ENCODE data around the gene AP3S2. TPM values are rescaled to one million over a fixed set of nuclear protein-coding genes. Genes with fewer than 3 reads are reported as not detected.
A peak's percentile ranks its signal among the peaks of the same experiment; 100 is the strongest.
"Not testable (repeated sequence)": the region's sequence is repeated elsewhere in the genome, so short reads cannot be mapped to it uniquely, and the experiment has no call there.

AP3S2 gene
- total and polyA plus RNA-seq, 2 donors = 22.5 to 60.9 TPM

- Histone ChIP-seq H3K36me3 (ENCODE audit: insufficient read depth) (no peaks in the 10 kb centered on the region), H3K4me3 (ENCODE audit: low read depth, low read length) (no peak overlapping the region), H3K4me1 (ENCODE audit: insufficient read depth) (no peaks in the 10 kb centered on the region), H3K27ac (ENCODE audit: low read depth) (no peak overlapping the region)
- WGBS = 66% methylated on average over 2 of the region's 2 CpGs
- DNase-seq (ENCODE audit: extremely low spot score) = no peak
These were observed 4.4 kb upstream of the AP3S2 start for GRCh38 chr15:89898146-89898545.

GRCh38 chr15:89893027-89893426 is 767 bp downstream of the AP3S2 start:
- DNase-seq (ENCODE audit: extremely low spot score) = no peak
- 20% methylated on average over 6 of the region's 6 CpGs for WGBS
- Histone ChIP-seq H3K4me3 (ENCODE audit: low read depth, low read length) (peak overlapping the region; percentile 82), H3K36me3 (ENCODE audit: insufficient read depth) (peaks cover 3% of the 10 kb centered on the region), H3K4me1 (ENCODE audit: insufficient read depth) (no peaks in the 10 kb centered on the region), H3K27ac (ENCODE audit: low read depth) (no peak overlapping the region)

GRCh38 chr15:89888214-89888804 is 5.5 kb downstream of the AP3S2 start:
- 51% methylated on average over 4 of the region's 4 CpGs for WGBS

GRCh38 chr15:89885611-89886010 is 8.2 kb downstream of the AP3S2 start:
- WGBS = 88% methylated on average over 2 of the region's 2 CpGs
- H3K4me3 ChIP-seq (ENCODE audit: low read depth, low read length) = no peak overlapping the region
- H3K27ac ChIP-seq (ENCODE audit: low read depth) = no peak overlapping the region
- no peaks in the 10 kb centered on the region for H3K4me1 ChIP-seq (ENCODE audit: insufficient read depth)
- no peak for DNase-seq (ENCODE audit: extremely low spot score)
- peaks cover 5% of the 10 kb centered on the region for H3K36me3 ChIP-seq (ENCODE audit: insufficient read depth)

More at GRCh38 chr15:89888214-89888804, 5.5 kb downstream of the AP3S2 start:
- DNase-seq (ENCODE audit: extremely low spot score) = no peak
- no peak overlapping the region for H3K4me3 ChIP-seq (ENCODE audit: low read depth, low read length)
- H3K36me3 ChIP-seq (ENCODE audit: insufficient read depth) = peaks cover 5% of the 10 kb centered on the region
- no peaks in the 10 kb centered on the region for H3K4me1 ChIP-seq (ENCODE audit: insufficient read depth)
- H3K27ac ChIP-seq (ENCODE audit: low read depth) = no peak overlapping the region

GRCh38 chr15:89885179-89885578 is 8.6 kb downstream of the AP3S2 start:
- not testable (repeated sequence) for H3K27ac ChIP-seq (ENCODE audit: low read depth); H3K4me3 ChIP-seq (ENCODE audit: low read depth, low read length); DNase-seq (ENCODE audit: extremely low spot score); H3K36me3 ChIP-seq (ENCODE audit: insufficient read depth); H3K4me1 ChIP-seq (ENCODE audit: insufficient read depth)
- 64% methylated on average over 3 of the region's 3 CpGs for WGBS

GRCh38 chr15:89883518-89883917 is 10.3 kb downstream of the AP3S2 start:
- H3K36me3 ChIP-seq (ENCODE audit: insufficient read depth) = peaks cover 5% of the 10 kb centered on the region
- H3K27ac ChIP-seq (ENCODE audit: low read depth) = no peak overlapping the region
- no peak overlapping the region for H3K4me3 ChIP-seq (ENCODE audit: low read depth, low read length)
- no peaks in the 10 kb centered on the region for H3K4me1 ChIP-seq (ENCODE audit: insufficient read depth)
- no peak for DNase-seq (ENCODE audit: extremely low spot score)
- 93% methylated on average over 1 of the region's 1 CpG for WGBS

GRCh38 chr15:89880727-89881126 is 13.1 kb downstream of the AP3S2 start:
- no peaks in the 10 kb centered on the region for H3K36me3 ChIP-seq (ENCODE audit: insufficient read depth)

GRCh38 chr15:89878323-89878722 is 15.5 kb downstream of the AP3S2 start:
- 83% methylated on average over 3 of the region's 3 CpGs for WGBS
- no peaks in the 10 kb centered on the region for H3K4me1 ChIP-seq (ENCODE audit: insufficient read depth)
- no peaks in the 10 kb centered on the region for H3K36me3 ChIP-seq (ENCODE audit: insufficient read depth)

More at GRCh38 chr15:89880727-89881126, 13.1 kb downstream of the AP3S2 start:
- H3K4me3 ChIP-seq (ENCODE audit: low read depth, low read length) = no peak overlapping the region
- 76% methylated on average over 1 of the region's 1 CpG for WGBS
- no peak overlapping the region for H3K27ac ChIP-seq (ENCODE audit: low read depth)
- no peak for DNase-seq (ENCODE audit: extremely low spot score)
- H3K4me1 ChIP-seq (ENCODE audit: insufficient read depth) = no peaks in the 10 kb centered on the region

GRCh38 chr15:89877083-89877425 is 16.7 kb downstream of the AP3S2 start:
- Histone ChIP-seq H3K4me1 (ENCODE audit: insufficient read depth) (no peaks in the 10 kb centered on the region), H3K4me3 (ENCODE audit: low read depth, low read length) (no peak overlapping the region), H3K27ac (ENCODE audit: low read depth) (no peak overlapping the region), H3K36me3 (ENCODE audit: insufficient read depth) (no peaks in the 10 kb centered on the region)
- no peak for DNase-seq (ENCODE audit: extremely low spot score)
- 60% methylated on average over 2 of the region's 2 CpGs for WGBS

More at GRCh38 chr15:89878323-89878722, 15.5 kb downstream of the AP3S2 start:
- DNase-seq (ENCODE audit: extremely low spot score) = no peak
- no peak overlapping the region for H3K4me3 ChIP-seq (ENCODE audit: low read depth, low read length)
- no peak overlapping the region for H3K27ac ChIP-seq (ENCODE audit: low read depth)

- Histone ChIP-seq H3K4me1 (ENCODE audit: insufficient read depth) (no peaks in the 10 kb centered on the region), H3K27ac (ENCODE audit: low read depth) (no peak overlapping the region), H3K4me3 (ENCODE audit: low read depth, low read length) (no peak overlapping the region), H3K36me3 (ENCODE audit: insufficient read depth) (no peaks in the 10 kb centered on the region)
- no peak for DNase-seq (ENCODE audit: extremely low spot score)
- WGBS = 87% methylated on average over 4 of the region's 4 CpGs
These were observed 17.3 kb downstream of the AP3S2 start for GRCh38 chr15:89876396-89877082.

- 91% methylated on average over 6 of the region's 6 CpGs for WGBS
- Histone ChIP-seq H3K36me3 (ENCODE audit: insufficient read depth) (no peaks in the 10 kb centered on the region), H3K4me1 (ENCODE audit: insufficient read depth) (no peaks in the 10 kb centered on the region)
These were observed 18.1 kb downstream of the AP3S2 start for GRCh38 chr15:89875741-89876140.

GRCh38 chr15:89874926-89875564 is 18.7 kb downstream of the AP3S2 start:
- Histone ChIP-seq H3K4me3 (ENCODE audit: low read depth, low read length) (no peak overlapping the region), H3K36me3 (ENCODE audit: insufficient read depth) (no peaks in the 10 kb centered on the region), H3K27ac (ENCODE audit: low read depth) (no peak overlapping the region), H3K4me1 (ENCODE audit: insufficient read depth) (no peaks in the 10 kb centered on the region)
- WGBS = 29% methylated on average over 10 of the region's 10 CpGs
- DNase-seq (ENCODE audit: extremely low spot score) = no peak

More at GRCh38 chr15:89875741-89876140, 18.1 kb downstream of the AP3S2 start:
- no peak for DNase-seq (ENCODE audit: extremely low spot score)
- Histone ChIP-seq H3K27ac (ENCODE audit: low read depth) (no peak overlapping the region), H3K4me3 (ENCODE audit: low read depth, low read length) (no peak overlapping the region)

GRCh38 chr15:89870688-89871288 is 23.0 kb downstream of the AP3S2 start:
- no peak overlapping the region for H3K27ac ChIP-seq (ENCODE audit: low read depth)
- 85% methylated on average over 4 of the region's 4 CpGs for WGBS
- H3K36me3 ChIP-seq (ENCODE audit: insufficient read depth) = no peaks in the 10 kb centered on the region
- no peak for DNase-seq (ENCODE audit: extremely low spot score)
- no peaks in the 10 kb centered on the region for H3K4me1 ChIP-seq (ENCODE audit: insufficient read depth)
- H3K4me3 ChIP-seq (ENCODE audit: low read depth, low read length) = no peak overlapping the region

- WGBS = 93% methylated on average over 5 of the region's 5 CpGs
- Histone ChIP-seq H3K36me3 (ENCODE audit: insufficient read depth) (no peaks in the 10 kb centered on the region), H3K4me3 (ENCODE audit: low read depth, low read length) (no peak overlapping the region), H3K27ac (ENCODE audit: low read depth) (no peak overlapping the region), H3K4me1 (ENCODE audit: insufficient read depth) (no peaks in the 10 kb centered on the region)
- DNase-seq (ENCODE audit: extremely low spot score) = no peak
These were observed 23.8 kb downstream of the AP3S2 start for GRCh38 chr15:89870006-89870405.
